GM20000 (cell line): Measurements from ENCODE around the gene CRIM1.

Experiments
- DNase-seq: peaks from one replicate; pipeline ENCODE4 v3.0.0; 2012; ENCODE audit warnings: low spot score
- CTCF ChIP-seq: IDR thresholded peaks from 2 replicates; pipeline ENCODE4 v1.5.1; 2012; ENCODE audit warnings: mild to moderate bottlenecking, control low read depth; ENCODE audit errors: extremely low read depth, missing control alignments

Gene CRIM1

GRCh38 chr2:36523153-36523552 lies 167.6 kb downstream of the CRIM1 start:
- DNase-seq, result no peak
- no peak for TF ChIP-seq CTCF

- DNase-seq, result no peak
- no peak for TF ChIP-seq CTCF
Observed at GRCh38 chr2:36525245-36525644, 169.7 kb downstream of the CRIM1 start.

- DNase-seq, result no peak
- no peak for TF ChIP-seq CTCF
Observed at GRCh38 chr2:36526226-36526625, 170.6 kb downstream of the CRIM1 start.

GRCh38 chr2:36528274-36528673 lies 172.7 kb downstream of the CRIM1 start:
- no peak for TF ChIP-seq CTCF
- peak; percentile 29 for DNase-seq

- DNase-seq, result no peak
- no peak for TF ChIP-seq CTCF
Observed at GRCh38 chr2:36528766-36529392, 173.3 kb downstream of the CRIM1 start.

GRCh38 chr2:36530178-36530982 lies 174.8 kb downstream of the CRIM1 start:
- peak; percentile 54 for DNase-seq
- no peak for TF ChIP-seq CTCF

- no peak for TF ChIP-seq CTCF
- peak; percentile 28 for DNase-seq
Observed at GRCh38 chr2:36530983-36531354, 175.4 kb downstream of the CRIM1 start.
